Urinary bladder (tissue), 4 donors: ENCODE results near the gene TMEM203. TPM values are rescaled to one million over a fixed set of nuclear protein-coding genes. Genes with fewer than 3 reads are reported as not detected.

ENCODE experiments used
- DNase-seq: peaks from one replicate; pipeline ENCODE4 v3.0.0-alpha.2; 2015; ENCODE audit errors: extremely low spot score
- H3K27ac ChIP-seq: one replicate; pipeline ENCODE4 v1.5.1; 2013; ENCODE audit warnings: low read depth, mild to moderate bottlenecking, moderate library complexity
- H3K36me3 ChIP-seq: one replicate; pipeline ENCODE4 v1.6.1; 2013; ENCODE audit warnings: mild to moderate bottlenecking, moderate library complexity; ENCODE audit not compliant: insufficient read depth
- H3K4me1 ChIP-seq: one replicate; pipeline ENCODE4 v1.6.1; 2013; ENCODE audit warnings: mild to moderate bottlenecking, moderate library complexity; ENCODE audit not compliant: insufficient read depth
- H3K4me3 ChIP-seq: one replicate; pipeline ENCODE4 v1.5.1; 2013; ENCODE audit warnings: low read depth, low read length
- WGBS: extraction: QIAGEN DNeasy Blood & Tissue Kit; methylation state at CpG from one replicate; pipeline ENCODE4 v1.1.7; 2013; 5-methylcytosine and 5-hydroxymethylcytosine counted together
- polyA plus RNA-seq: library from polyadenylated mRNA; stranded (reverse); fragments of 200-250 nt; gene quantifications from one replicate; pipeline ENCODE4 v1.2.3, GENCODE V29; 2013
- total RNA-seq: library from RNA; depleted of rRNA; stranded (reverse); fragments of >200 nt; gene quantifications from one replicate; pipeline ENCODE4 v1.2.3, GENCODE V29; 2014
- donor health status: healthy with polysubstance abuse.
- donor health status: healthy.

The TMEM203 gene
- total and polyA plus RNA-seq, 2 donors = 24.2 to 41.2 TPM

- no peaks in the 10 kb centered on the region for H3K4me1 ChIP-seq
- WGBS = 46% methylated on average over 11 of the region's 11 CpGs
- no peaks in the 10 kb centered on the region for H3K36me3 ChIP-seq
- DNase-seq = no peak
- H3K27ac ChIP-seq = no peak overlapping the region
- H3K4me3 ChIP-seq = no peak overlapping the region
Observed at GRCh38 chr9:137236936-137237421, 31.5 kb upstream of the TMEM203 start.

DNA sequence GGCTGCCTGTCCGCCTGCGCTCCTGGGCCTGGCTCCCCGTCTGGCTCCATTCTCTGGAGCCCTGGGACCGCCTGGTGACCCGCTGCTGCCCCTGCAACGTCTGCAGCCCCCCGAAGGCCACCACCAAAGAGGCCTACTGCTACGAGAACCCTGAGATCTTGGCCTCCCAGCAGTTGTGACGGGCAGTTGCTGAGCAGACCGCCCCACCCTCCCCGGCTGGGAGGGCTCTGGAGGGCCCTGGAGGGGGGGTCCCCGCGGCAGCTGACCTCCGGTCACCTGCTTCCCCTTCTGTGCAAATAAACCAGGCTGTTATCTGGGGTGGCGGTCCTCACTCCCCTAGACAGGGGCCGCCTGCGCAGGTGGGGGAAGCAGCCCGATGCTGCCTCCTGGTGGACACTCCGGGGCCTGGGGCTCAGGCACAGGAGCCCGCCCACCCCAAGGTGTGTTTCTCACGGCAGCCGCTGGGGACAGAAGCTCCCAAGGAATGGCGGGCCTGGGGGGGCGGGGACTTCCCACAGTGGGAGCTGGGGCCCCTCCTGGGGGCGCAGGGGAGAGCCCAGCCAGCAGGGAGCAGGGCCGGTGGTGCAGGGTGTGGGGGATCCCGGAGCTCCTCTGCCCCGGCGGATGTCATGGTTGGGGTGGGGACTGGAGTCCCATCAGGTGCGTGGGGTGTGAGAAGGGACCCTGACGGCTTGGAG, 30.9 kb upstream of the TMEM203 start:
- no peak for DNase-seq
- Histone ChIP-seq H3K4me1 (no peaks in the 10 kb centered on the region), H3K4me3 (no peak overlapping the region), H3K27ac (no peak overlapping the region), H3K36me3 (no peaks in the 10 kb centered on the region)
- 9% methylated on average over 31 of the region's 31 CpGs for WGBS

GRCh38 chr9:137235424-137236237, 30.2 kb upstream of the TMEM203 start:
- no peaks in the 10 kb centered on the region for H3K36me3 ChIP-seq
- H3K4me1 ChIP-seq = no peaks in the 10 kb centered on the region
- no peak for DNase-seq
- H3K27ac ChIP-seq = no peak overlapping the region
- 64% methylated on average over 35 of the region's 35 CpGs for WGBS
- H3K4me3 ChIP-seq = no peak overlapping the region

- 69% methylated on average over 18 of the region's 18 CpGs for WGBS
- H3K4me1 ChIP-seq = no peaks in the 10 kb centered on the region
- H3K27ac ChIP-seq = no peak overlapping the region
- DNase-seq = no peak
- H3K4me3 ChIP-seq = no peak overlapping the region
- no peaks in the 10 kb centered on the region for H3K36me3 ChIP-seq
Observed at GRCh38 chr9:137234758-137235423, 29.4 kb upstream of the TMEM203 start.

- no peaks in the 10 kb centered on the region for H3K36me3 ChIP-seq
- 68% methylated on average over 40 of the region's 40 CpGs for WGBS
- H3K4me1 ChIP-seq = no peaks in the 10 kb centered on the region
Observed at GRCh38 chr9:137234055-137234697, 28.7 kb upstream of the TMEM203 start.

DNA sequence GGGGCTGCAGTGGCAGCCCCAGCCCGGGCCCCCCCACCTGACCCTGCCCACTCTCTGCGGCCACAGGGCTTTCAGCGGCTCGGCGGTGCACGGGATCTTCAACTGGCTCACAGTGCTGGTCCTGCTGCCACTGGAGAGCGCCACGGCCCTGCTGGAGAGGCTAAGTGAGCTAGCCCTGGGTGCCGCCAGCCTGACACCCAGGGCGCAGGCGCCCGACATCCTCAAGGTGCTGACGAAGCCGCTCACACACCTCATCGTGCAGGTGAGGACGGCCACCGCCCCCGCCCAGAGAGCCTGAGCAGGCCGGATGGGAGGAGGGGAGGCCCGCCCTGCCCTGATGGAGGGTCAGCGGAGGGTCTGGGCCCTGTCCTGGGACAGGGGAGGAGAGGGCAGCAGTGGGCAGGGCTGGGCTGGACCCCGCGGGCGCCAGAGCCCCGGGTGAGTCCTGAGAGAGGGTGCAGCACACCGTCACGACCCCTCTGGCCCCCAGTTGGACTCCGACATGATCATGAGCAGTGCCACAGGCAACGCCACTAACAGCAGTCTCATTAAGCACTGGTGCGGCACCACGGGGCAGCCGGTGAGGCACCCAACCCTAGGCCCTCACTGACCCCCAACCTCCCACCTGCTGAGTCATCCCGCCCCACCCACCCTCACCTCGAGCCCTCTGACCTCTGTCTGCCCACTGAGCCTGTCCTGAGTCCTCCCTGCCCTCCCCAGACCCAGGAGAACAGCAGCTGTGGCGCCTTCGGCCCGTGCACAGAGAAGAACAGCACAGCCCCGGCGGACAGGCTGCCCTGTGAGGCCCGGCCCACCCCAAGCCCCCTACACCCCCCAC, 27.9 kb upstream of the TMEM203 start:
- H3K4me1 ChIP-seq = no peaks in the 10 kb centered on the region

More at GRCh38 chr9:137234055-137234697, 28.7 kb upstream of the TMEM203 start:
- no peak overlapping the region for H3K4me3 ChIP-seq
- no peak for DNase-seq
- H3K27ac ChIP-seq = no peak overlapping the region

DNA sequence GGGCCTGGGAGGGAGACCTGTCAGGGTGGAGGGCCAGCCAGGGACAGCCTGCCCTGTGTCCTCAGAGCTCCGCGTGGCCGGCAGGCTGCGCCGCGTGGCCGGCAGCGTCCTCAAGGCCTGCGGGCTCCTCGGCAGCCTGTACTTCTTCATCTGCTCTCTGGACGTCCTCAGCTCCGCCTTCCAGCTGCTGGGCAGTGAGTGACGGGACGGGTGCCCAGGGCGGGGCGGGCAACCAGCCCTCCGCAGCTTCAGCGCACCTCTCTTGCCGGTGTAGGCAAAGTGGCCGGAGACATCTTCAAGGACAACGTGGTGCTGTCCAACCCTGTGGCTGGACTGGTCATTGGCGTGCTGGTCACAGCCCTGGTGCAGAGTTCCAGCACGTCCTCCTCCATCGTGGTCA, 27.1 kb upstream of the TMEM203 start:
- Histone ChIP-seq H3K4me1 (no peaks in the 10 kb centered on the region), H3K27ac (no peak overlapping the region), H3K4me3 (no peak overlapping the region), H3K36me3 (no peaks in the 10 kb centered on the region)
- WGBS = 79% methylated on average over 24 of the region's 24 CpGs
- no peak for DNase-seq

More for the DNA sequence above, 27.9 kb upstream of the TMEM203 start:
- H3K36me3 ChIP-seq = no peaks in the 10 kb centered on the region
- no peak for DNase-seq
- H3K4me3 ChIP-seq = no peak overlapping the region
- 78% methylated on average over 40 of the region's 40 CpGs for WGBS
- no peak overlapping the region for H3K27ac ChIP-seq

DNA sequence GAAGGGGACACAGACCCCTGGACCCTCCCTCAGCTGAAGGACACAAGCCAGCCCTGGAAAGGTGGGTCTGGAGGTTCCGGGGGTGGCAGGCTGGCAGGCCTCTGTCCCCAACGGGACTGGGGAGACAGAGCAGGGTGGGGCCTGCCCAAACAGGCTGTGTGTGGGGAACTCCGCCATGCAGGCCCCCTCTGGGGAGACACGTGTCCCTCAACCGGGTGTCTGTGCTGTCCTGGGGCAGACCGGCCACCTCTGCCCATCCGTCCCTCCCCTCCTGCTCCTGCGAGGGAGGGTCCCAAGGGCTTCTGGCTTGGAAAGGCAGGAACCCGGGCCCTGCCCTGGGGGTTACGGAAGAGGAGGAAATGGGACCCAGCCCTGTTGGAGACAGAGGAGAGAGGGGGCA, 26.7 kb upstream of the TMEM203 start:
- H3K4me1 ChIP-seq = no peaks in the 10 kb centered on the region
- WGBS = 73% methylated on average over 10 of the region's 10 CpGs
- H3K36me3 ChIP-seq = no peaks in the 10 kb centered on the region
- H3K4me3 ChIP-seq = no peak overlapping the region
- no peak overlapping the region for H3K27ac ChIP-seq
- no peak for DNase-seq

DNA sequence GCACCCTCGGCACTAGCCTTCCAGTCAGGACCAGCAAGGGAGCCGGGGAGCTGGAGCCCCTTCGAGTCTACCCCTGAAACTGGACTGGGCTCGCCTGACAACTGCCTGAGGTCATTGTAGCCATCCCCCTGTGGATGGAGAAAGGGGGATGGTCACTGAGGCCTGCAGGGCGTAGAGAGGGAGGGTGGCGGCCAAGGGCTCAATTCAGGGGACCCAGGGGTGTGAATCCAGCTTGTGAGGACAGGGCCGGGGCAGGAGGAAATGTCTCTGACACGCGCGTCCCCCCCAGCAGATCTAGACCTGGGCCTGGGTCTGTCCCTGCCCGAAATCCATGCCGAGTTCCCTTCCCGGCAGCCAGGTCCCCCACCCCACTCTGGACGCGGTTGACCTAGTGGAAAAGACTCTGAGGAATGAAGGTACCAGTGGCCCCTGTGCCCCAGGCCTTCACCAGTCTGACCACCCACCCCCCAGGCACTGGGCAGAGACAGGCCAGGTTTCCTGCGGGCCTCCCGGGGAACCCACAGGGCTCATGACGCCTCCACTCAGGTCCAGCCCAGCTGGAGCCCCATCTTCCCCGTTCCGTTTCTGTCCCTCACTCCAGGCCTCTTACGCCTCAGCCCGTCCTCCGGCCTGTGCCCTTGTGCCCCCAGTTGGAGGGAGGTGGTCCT, 26.1 kb upstream of the TMEM203 start:
- DNase-seq = no peak
- no peaks in the 10 kb centered on the region for H3K36me3 ChIP-seq
- no peaks in the 10 kb centered on the region for H3K4me1 ChIP-seq
- H3K27ac ChIP-seq = no peak overlapping the region
- WGBS = 80% methylated on average over 23 of the region's 23 CpGs
- H3K4me3 ChIP-seq = no peak overlapping the region

DNA sequence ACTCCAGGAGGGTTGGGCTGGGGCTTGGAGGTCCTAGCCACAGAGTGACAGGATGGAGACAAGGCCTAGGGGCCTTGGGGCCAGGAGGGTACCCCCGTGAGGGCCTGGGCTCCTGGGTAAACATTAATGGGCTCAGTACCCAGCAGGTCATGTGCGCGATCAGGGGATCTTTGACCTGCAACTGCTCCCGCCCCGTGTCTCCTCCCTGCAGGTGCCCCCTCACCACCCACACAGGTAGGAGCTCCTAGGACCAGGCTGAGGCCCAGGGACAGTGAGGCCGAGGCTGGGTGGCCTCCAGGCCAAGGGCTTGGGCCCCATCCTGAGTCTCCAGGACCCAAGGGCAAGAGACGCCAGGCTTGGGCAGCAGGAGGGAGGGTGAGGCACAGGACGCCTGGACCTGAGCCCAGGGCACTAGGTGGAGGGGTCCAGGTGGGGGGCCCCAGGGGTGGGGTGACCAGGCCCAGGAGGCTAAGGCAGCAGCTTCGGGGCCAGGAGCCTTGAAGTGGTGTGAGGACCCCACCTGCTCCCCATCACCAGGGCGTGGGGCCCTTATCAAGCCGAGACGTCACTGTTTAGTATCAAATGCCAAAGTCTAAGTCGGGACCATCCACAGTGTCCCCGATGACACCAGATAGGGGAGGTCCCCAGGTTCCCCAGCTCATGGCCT, 25.4 kb upstream of the TMEM203 start, which contains the start of gene SLC34A3:
Gene SLC34A3, plus strand, starts transcription at position 197 of the 667 bp plus-strand sequence. CDS start 802 bp downstream, outside the sequence.
- Histone ChIP-seq H3K4me3 (no peak within 1 kb of the TSS), H3K4me1 (no peaks in the 10 kb centered on the region), H3K36me3 (no peaks in the 10 kb centered on the region), H3K27ac (no peak within 1 kb of the TSS)
- 60% methylated on average over 14 of the region's 14 CpGs for WGBS
- no peak for DNase-seq

- WGBS = 60% methylated on average over 31 of the region's 31 CpGs
- no peak for DNase-seq
- Histone ChIP-seq H3K4me1 (no peaks in the 10 kb centered on the region), H3K4me3 (no peak overlapping the region), H3K27ac (no peak overlapping the region), H3K36me3 (no peaks in the 10 kb centered on the region)
Observed at GRCh38 chr9:137229903-137230704, 24.7 kb upstream of the TMEM203 start.
